Common myeloid progenitor, CD34-positive (primary cell): Measurements from ENCODE around the gene ETFDH.

ENCODE experiments used
- CTCF ChIA-PET: fragments of 350-600 bp; sonication (Branson Sonifier 250); formaldehyde crosslinking; loops from one replicate; lab custom pipeline; 2021; ENCODE audit warnings: antibody characterized with exemption; lab: Charles Lee
- POLR2A ChIA-PET: fragments of 350-600 bp; sonication (Branson Sonifier 250); formaldehyde crosslinking; loops from one replicate; lab custom pipeline; 2021; ENCODE audit warnings: antibody characterized with exemption; lab: Charles Lee
- DNase-seq, 3 donors: peaks; one replicate each; pipeline versions ENCODE4 v3.0.0 to v3.0.0-alpha.2; 2013
- H3K27ac ChIP-seq, 2 experiments: 1 replicate in 1 of 2; 2 replicates in 1 of 2; pipeline ENCODE4 v1.7.0; 2013; ENCODE audit warnings: inconsistent platforms in 2 of 2, low read length in 2 of 2, mild to moderate bottlenecking in 2 of 2, low read depth in 1 of 2, moderate library complexity in 1 of 2; ENCODE audit not compliant: severe bottlenecking in 2 of 2, insufficient read depth in 1 of 2, poor library complexity in 1 of 2
- H3K27me3 ChIP-seq, 5 experiments: replicated peaks in 2 of 5; 1 replicate in 3 of 5; 2 replicates in 2 of 5; pipeline versions ENCODE4 v1.6.1 to v1.7.0; 2013; ENCODE audit warnings: low read length in 4 of 5, mild to moderate bottlenecking in 2 of 5, moderate library complexity in 2 of 5, inconsistent platforms in 1 of 5; ENCODE audit not compliant: insufficient read depth in 5 of 5, control insufficient read depth in 4 of 5
- H3K36me3 ChIP-seq, 4 experiments: 1 replicate in 2 of 4; 2 replicates in 2 of 4; pipeline versions ENCODE4 v1.6.1 to v1.7.0; 2013; ENCODE audit warnings: low read length in 3 of 4, control low read depth in 1 of 4, mild to moderate bottlenecking in 1 of 4; ENCODE audit not compliant: control insufficient read depth in 4 of 4, insufficient read depth in 4 of 4
- H3K4me1 ChIP-seq, 4 experiments: 1 replicate in 3 of 4; 2 replicates in 1 of 4; pipeline versions ENCODE4 v1.6.1 to v1.7.1; 2013; ENCODE audit warnings: low read length in 3 of 4, mild to moderate bottlenecking in 3 of 4, control low read depth in 1 of 4, inconsistent platforms in 1 of 4, moderate library complexity in 1 of 4; ENCODE audit not compliant: control insufficient read depth in 4 of 4, insufficient read depth in 4 of 4; ENCODE audit errors: control extremely low read depth in 1 of 4
- H3K4me3 ChIP-seq, 7 experiments: 1 replicate in 4 of 7; 2 replicates in 3 of 7; pipeline versions ENCODE4 v1.5.1 to v1.7.0; 2013; ENCODE audit warnings: mild to moderate bottlenecking in 7 of 7, low read length in 6 of 7, moderate library complexity in 6 of 7, inconsistent platforms in 2 of 7, low read depth in 2 of 7, control low read depth in 1 of 7; ENCODE audit not compliant: insufficient read depth in 4 of 7, control insufficient read depth in 1 of 7; ENCODE audit errors: extremely low read depth in 1 of 7
- H3K9me3 ChIP-seq, 5 experiments: 1 replicate in 4 of 5; 2 replicates in 1 of 5; pipeline versions ENCODE4 v1.6.1 to v1.7.1; 2013; ENCODE audit warnings: low read length in 4 of 5, mild to moderate bottlenecking in 2 of 5, inconsistent platforms in 1 of 5, low read depth in 1 of 5, moderate library complexity in 1 of 5; ENCODE audit not compliant: control insufficient read depth in 4 of 5, insufficient read depth in 2 of 5; ENCODE audit errors: control extremely low read depth in 1 of 5
- WGBS: methylation state at CpG from one replicate; pipeline ENCODE4 v1.1.5; 2013; ENCODE audit not compliant: insufficient coverage; 5-methylcytosine and 5-hydroxymethylcytosine counted together

The ETFDH gene

GRCh38 chr4:158722917-158723793, 51.1 kb downstream of the ETFDH start, which contains the start of gene PPID:
Gene PPID (minus strand): TSS chr4:158723396. CDS start chr4:158723288, 108 bp downstream.
- under 1% methylated on average over 64 of the region's 65 CpGs for WGBS
- H3K9me3 ChIP-seq = no peaks in the 10 kb centered on the region
- H3K27ac ChIP-seq = peak within 1 kb of the TSS; percentile 76 to 91
- H3K36me3 ChIP-seq = peaks cover 15 to 27% (median 21%) of the 10 kb centered on the region in 4 experiments
- H3K27me3 ChIP-seq = no peaks in the 10 kb centered on the region
- ChIA-PET CTCF (interaction anchor here (0.8 to 3.5 kb wide), 5 partner anchors 10 to 138 kb away, joined by 3 to 26 read pairs (median 6); no protein-coding TSS in a partner anchor), POLR2A (no interaction called here)
- peak; percentile 66 to 89 (median 86) for DNase-seq
- peak within 1 kb of the TSS; percentile 83 to 97 (median 93) for H3K4me3 ChIP-seq
- H3K4me1 ChIP-seq = peaks cover 4 to 15% (median 8%) of the 10 kb centered on the region in 4 experiments

- Histone ChIP-seq H3K36me3 (peaks cover 4 to 12% (median 8%) of the 10 kb centered on the region in 4 experiments), H3K9me3 (no peaks in the 10 kb centered on the region), H3K4me3 (no peak overlapping the region), H3K4me1 (peaks cover 4 to 15% (median 8%) of the 10 kb centered on the region in 4 experiments), H3K27ac (no peak overlapping the region), H3K27me3 (peaks cover 0 to 2% (median 0%) of the 10 kb centered on the region in 5 experiments)
- POLR2A ChIA-PET = no interaction called here
- WGBS = 80% methylated on average over 1 of the region's 4 CpGs
- CTCF ChIA-PET = interaction anchor here (1.0 to 3.5 kb wide), 5 partner anchors 11 to 479 kb away, joined by 3 to 26 read pairs (median 6); no protein-coding TSS in a partner anchor
- DNase-seq = no peak
Observed at GRCh38 chr4:158724637-158725036, 52.5 kb downstream of the ETFDH start.

- Histone ChIP-seq H3K27ac (no peak overlapping the region), H3K9me3 (no peaks in the 10 kb centered on the region), H3K4me1 (peaks cover 4 to 15% (median 8%) of the 10 kb centered on the region in 4 experiments), H3K36me3 (no peaks in the 10 kb centered on the region), H3K27me3 (peaks cover 0 to 2% (median 0%) of the 10 kb centered on the region in 5 experiments), H3K4me3 (no peak overlapping the region)
- ChIA-PET CTCF (interaction anchor here (0.9 to 3.5 kb wide), 8 partner anchors 10 to 477 kb away, joined by 3 to 26 read pairs (median 4); no protein-coding TSS in a partner anchor), POLR2A (no interaction called here)
- peak in 2 of 3 donors; percentile 8 to 10 for DNase-seq
- 82% methylated on average over 3 of the region's 6 CpGs for WGBS
Observed at GRCh38 chr4:158726633-158727032, 54.5 kb downstream of the ETFDH start.

- Histone ChIP-seq H3K27me3 (peaks cover 0 to 2% (median 0%) of the 10 kb centered on the region in 5 experiments), H3K27ac (no peak overlapping the region), H3K36me3 (no peaks in the 10 kb centered on the region), H3K4me1 (peaks cover 0 to 7% (median 3%) of the 10 kb centered on the region in 4 experiments), H3K4me3 (no peak overlapping the region), H3K9me3 (no peaks in the 10 kb centered on the region)
- WGBS = 71% methylated on average over 1 of the region's 1 CpG
- no peak for DNase-seq
- CTCF ChIA-PET = interaction anchor here (0.7 to 2.6 kb wide), 5 partner anchors 122 to 463 kb away, joined by 3 to 17 read pairs (median 3); no protein-coding TSS in a partner anchor
- POLR2A ChIA-PET = interaction anchor here (1.1 kb wide), 1 partner anchor 10 kb away, joined by 3 read pairs; no protein-coding TSS in a partner anchor
Observed at GRCh38 chr4:158728236-158728635, 56.1 kb downstream of the ETFDH start.

GRCh38 chr4:158729716-158730559, 57.8 kb downstream of the ETFDH start:
- peaks cover 0 to 2% (median 0%) of the 10 kb centered on the region in 5 experiments for H3K27me3 ChIP-seq
- 35% methylated on average over 4 of the region's 5 CpGs for WGBS
- H3K27ac ChIP-seq = no peak overlapping the region
- H3K36me3 ChIP-seq = no peaks in the 10 kb centered on the region
- no peak overlapping the region for H3K4me3 ChIP-seq
- H3K4me1 ChIP-seq = no peaks in the 10 kb centered on the region
- DNase-seq = peak; percentile 75 to 84 (median 78)
- ChIA-PET CTCF (interaction anchor here (0.8 to 2.7 kb wide), 10 partner anchors 13 to 713 kb away, joined by 3 to 25 read pairs (median 3); partner anchors contain the start of gene FNIP2), POLR2A (no interaction called here)
- H3K9me3 ChIP-seq = no peaks in the 10 kb centered on the region

GRCh38 chr4:158738866-158739265, 66.8 kb downstream of the ETFDH start:
- H3K4me3 ChIP-seq = no peak overlapping the region
- ChIA-PET CTCF (interaction anchor here (0.7 kb wide), 1 partner anchor 24 kb away, joined by 3 read pairs; no protein-coding TSS in a partner anchor), POLR2A (no interaction called here)
- no peaks in the 10 kb centered on the region for H3K27me3 ChIP-seq
- no peaks in the 10 kb centered on the region for H3K36me3 ChIP-seq
- 100% methylated on average over 1 of the region's 2 CpGs for WGBS
- no peaks in the 10 kb centered on the region for H3K4me1 ChIP-seq
- peaks cover 0 to 7% (median 0%) of the 10 kb centered on the region in 5 experiments for H3K9me3 ChIP-seq
- no peak for DNase-seq
- H3K27ac ChIP-seq = no peak overlapping the region
